NCI-H774 (cell line): Measurements from ENCODE around the gene ROMO1.
A peak's percentile ranks its signal among the peaks of the same experiment; 100 is the strongest.
"Not testable (repeated sequence)": the region's sequence is repeated elsewhere in the genome, so short reads cannot be mapped to it uniquely, and the experiment has no call there.

ENCODE experiments used
- DNase-seq: peaks from one replicate; lab custom pipeline; 2025; lab: John Stamatoyannopoulos, UW

ROMO1 gene

DNA sequence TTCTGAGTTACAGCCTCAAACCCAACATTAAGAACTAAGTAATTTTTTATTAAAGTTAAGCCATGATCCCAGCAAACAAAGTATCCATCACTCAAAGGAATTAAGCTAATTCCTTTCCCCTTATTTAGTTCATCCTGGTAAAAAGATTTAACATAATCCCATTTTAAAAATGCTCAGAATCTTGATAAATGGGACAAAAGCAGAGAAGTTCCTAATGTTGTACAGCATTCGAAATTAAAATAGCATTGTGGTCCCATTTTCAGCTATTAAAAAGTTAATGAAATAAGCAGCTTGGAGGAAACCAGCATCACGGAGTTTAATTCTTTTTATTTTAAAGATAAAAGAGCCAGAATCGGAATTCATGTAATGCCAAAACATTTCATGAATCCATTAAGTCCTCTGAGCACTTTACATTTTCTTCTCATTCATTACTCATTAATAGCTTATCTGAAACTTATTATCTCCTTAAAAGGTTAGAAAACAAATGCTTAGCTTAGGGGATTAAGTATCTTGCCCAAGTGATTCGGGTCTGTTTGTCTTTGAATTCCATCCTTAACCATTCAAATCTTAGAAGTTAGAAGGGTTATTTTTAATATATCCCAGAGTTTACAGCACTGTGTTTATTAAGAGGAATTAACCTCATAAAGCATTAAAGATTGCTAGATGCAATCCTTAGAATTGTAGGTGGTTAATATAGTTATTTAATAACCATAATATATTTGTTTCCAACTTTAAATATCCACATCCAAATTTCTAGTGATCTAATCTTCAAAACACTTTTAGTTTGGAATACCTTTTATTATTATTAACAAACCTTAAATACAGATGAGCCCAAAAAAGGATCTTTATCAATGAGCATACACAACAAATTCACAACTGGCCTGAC is 31.6 kb downstream of the ROMO1 start:
- no peak for DNase-seq

DNA sequence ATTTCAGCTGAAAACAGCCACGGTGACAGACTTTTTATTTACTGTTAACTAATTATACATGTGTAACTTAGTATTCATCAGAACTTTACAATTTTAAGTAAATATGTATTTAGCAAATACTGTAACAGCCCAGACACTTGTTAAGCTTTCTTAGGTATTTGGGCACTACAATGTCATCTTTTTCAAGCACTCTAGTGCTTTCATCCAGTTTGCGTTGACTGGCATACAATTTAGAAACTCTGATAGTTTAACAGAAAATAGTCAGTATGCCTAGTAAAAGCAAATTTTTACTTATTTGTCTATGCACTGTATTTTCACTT is 32.2 kb downstream of the ROMO1 start:
- no peak for DNase-seq

DNA sequence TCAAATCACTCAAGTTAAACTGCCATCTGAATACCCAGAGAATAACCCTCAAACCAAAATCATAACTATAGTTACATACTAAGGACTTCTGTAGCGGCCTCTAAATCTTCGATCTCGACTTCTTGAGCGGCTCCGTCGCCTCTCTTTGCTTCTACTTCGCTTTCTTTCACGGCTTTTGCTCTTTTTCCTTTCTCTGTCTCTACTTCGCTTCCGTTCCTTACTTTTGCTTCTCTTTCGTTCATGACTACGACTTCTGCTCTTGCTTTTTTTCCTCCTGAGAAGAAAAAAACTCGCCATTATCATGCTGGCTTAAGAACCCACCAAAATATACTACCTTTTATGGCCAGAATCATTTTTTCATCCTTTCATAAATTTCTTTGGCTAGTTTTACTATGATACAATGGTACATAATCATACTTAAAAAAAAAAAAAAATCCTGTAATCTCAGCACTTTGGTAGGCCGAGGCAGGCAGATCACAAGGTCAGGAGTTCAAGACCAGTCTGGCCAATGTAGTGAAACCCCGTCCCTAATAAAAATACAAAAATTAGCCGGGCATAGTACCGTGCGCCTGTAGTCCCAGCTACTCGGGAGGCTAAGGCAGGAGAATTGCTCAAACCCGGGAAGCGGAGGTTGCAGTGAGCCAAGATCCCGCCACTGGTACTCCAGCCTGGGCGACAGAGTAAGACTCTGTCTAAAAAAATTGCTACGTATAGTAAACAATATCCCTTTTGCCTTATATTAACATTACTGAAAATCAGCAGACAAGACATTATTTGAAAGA is 32.8 kb downstream of the ROMO1 start:
- no peak for DNase-seq

DNA sequence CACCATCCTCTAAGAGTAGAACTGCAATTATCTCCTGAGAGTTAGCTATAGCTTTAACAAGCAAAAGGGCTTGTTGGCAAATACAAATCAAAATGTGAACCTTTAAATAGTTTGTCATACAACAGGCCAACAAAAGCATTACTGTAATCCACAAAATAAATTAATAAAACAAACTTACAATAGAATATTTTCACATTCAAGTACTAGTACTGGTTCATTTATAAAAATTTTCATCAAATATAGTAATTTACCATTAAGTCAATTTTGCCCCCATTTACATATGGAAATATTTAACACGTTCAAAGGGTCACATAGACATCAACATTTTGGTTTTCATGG is 33.4 kb downstream of the ROMO1 start:
- DNase-seq = no peak

DNA sequence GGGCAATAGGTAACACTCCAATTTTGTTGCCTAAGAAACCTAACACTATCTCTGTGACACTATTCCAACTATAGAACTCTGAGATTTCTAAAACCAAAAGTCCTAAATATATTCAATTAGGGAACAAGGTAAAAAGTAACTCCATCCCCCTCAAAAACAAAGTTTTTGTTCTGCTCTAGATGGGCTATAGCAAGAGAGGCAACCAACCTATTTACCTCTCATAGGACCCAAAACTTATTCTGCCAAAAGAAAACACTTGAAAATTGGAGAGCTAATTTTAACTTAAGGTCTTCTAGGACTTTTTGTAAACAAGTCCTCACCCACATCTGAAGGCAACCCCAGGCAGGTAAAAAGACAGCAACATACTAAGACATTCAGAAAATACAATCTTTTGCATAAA is 35.2 kb downstream of the ROMO1 start:
- DNase-seq = no peak

DNA sequence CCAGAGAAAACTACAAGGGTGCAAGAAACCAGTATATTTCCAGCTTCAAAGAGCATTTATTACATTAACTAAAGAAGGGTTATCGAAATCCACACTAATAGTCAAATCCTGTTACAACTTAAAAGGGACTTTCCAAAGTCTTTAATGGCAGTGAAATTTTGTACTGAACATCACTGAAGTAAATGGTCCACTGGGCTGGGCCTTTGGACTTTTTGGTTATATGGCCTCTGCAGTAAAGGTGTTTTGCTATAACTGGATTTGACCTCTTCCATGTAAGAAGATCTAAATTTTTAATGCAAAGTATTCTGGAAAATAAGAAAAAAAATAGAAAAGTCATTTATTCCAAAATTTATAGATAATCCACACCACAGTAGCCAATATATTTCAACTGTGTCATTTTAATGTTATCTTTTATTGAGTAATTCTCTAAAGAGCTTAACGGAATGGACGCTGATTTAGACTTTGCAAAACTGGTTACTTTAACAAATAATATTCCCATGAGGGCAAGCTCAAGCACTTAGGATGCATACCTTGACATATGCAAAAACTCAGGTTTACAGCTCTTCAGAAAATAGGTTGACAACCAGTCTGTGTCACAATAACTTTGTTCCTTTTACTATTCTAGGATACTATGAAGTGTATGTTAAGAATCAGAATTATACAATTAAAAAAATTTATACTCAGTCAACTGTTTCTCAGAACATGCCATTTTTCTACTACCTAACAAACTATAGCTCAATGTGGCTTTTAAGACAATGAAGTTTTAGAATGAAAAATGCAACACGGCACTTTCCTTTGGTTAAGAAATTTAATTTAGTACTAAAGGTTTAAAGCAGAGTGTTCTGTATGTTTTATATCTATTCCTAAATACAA is 35.8 kb downstream of the ROMO1 start:
- no peak for DNase-seq

DNA sequence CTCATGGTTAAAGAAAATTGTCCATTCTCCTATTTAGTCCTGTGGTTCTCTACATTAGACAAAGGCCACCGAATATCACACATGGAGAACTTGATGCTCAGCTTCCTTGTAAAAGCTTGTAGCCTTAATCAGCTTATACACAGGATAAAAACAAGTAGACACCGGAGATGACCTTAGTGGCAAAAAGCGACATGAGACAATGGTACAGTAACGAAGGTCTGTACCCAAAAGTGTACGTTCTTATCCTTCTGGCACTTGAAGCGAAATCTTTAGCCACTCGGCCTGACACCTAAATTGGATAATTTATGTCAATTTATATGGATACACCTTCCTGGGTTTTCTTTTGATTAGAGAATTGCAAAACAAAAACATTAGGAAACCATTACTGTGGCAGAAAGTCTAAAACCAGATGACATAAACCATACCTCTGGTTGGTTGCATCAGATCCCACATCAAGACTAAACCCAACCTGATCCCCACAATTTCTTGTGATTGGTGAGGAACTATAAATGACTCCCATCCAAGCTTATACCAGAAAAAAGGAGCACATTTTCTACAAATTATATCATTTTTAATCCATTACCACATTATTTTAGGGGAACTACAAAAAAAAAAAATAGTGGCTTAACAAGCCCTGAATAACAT is 36.7 kb downstream of the ROMO1 start:
- no peak for DNase-seq

DNA sequence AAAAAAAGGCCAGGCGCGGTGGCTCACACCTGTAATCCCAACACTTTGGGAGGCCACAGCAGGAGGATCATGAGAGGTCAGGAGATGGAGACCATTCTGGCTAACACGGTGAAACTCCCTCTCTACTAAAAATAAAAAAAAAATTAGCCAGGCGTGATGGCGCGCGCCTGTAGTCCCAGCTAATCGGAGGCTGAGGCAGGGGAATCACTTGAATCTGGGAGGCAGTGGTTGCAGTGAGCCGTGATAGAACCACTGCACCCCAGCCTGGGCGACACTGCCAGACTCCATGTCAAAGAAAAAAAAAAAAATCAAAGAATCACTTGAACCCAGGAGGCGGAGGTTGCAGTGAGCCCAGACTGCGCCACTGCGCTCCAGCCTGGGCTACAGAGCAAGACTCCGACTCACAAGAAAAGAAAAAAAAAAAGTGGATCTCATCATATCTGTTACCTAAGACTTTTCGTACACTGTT is 38.7 kb downstream of the ROMO1 start:
- no peak for DNase-seq

DNA sequence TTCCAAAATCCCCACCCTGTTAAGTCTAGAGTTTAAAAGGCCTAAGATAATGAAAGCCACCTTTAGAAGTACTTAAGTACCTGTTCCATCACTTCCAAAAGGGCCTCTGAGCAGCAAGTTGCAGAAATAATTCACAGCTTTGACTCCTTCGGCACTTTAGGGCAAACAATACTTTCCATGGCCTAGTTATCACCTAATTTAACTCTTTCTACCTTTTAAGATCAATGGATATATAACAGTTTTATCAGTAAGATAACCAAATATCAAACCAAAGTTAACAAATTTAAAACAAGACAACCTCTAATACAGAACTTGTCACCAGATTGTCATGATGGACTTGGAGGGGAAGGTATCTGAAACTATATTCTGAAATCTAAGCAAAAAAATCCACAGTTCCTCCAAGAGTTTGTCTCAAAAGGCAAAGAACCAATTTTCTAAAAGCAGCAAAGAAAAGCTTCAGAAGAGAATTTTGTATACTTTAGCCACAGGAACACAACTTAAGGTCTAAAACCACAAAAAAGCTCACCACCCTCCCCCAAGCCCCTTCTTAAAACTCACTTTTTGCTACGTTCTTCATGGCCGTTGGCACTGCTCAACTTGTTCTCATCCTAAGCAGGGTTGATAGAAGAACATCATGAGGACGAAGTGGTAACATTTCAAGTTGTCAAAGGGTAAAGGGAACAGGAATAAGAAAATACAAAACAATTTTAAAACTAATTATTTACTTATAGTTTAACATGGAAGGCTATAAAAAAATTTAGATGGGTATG is 39.4 kb downstream of the ROMO1 start:
- DNase-seq = no peak

DNA sequence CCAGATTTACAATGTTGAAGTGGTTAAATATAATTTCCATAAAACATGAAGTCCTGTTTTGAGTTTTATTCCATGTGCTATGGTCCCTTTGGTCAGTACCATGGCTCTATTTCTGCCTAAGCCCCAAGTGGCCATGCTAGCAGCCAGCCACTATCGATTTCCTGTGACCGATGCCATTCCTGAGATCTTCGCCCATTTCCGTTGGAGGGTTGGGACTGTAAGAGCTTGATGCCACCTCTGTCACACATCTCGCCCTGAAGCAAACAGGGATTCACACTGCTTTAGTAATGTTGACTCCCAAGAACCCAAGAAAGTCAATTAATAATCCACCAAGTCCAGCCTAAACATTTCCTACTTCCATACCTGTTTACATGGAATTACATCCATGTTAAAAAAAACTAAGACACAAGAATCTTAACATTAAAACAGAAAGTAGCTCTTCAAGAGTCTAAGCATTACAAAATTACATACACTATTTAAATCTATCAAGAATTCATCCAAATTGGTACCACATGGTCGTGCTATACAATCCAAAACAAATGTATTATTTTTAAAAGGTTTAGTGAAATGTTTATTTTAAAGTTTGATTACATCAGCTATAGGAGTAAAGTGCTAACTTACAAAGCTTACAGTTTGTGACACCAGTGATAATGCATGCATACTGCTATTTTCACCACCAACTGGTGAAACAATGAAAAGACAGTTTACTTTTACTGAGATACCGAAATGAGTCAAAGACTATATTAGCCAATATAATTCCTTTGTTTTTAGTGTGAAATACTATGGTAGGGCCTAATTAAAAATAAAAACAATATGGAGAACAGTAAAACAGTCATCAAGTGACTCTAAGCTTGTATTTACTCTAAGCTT is 40.3 kb downstream of the ROMO1 start:
- no peak for DNase-seq

DNA sequence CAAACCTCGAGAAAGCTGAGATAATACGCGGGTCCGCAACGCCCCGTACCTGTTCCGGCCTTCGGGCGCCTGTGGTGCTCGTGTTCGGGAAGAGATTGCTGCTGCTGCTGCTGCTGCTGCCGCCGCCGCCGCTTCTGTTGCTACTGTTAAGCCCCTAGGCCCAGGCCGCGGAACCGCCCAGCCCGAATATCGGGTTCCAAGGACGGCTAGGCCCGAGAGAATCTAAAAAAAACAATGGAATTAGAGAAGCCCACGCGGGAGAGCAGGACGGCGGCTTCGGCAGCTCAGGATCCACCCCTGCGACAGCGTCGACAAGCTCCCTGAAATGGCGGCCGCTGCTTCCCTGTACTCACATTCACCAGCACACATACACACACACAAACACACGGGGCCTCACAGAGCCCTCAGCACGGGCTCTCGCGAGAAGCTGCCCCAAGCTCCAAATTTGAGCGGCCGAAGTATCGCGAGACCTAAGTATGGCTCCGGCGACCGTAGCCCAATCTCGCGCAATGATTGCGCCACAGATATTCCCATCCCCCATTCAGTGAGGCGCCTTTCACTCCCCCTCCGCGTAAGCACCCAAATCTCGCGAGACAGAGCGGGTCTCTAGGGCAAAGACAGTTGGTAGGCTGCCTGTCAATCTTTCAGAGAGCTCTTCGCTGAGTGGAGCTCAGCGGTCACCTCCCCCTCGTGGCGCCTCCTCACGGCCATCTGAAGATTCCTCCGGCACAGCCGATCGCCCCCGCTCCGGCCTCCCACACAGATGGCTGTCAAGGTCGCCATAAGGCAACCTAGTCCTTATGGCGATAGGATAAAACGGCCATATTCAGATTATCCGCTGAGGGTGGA is 42.9 kb downstream of the ROMO1 start, which contains the start of gene RBM39:
Gene RBM39, minus strand, starts transcription at position 369 of the 849 bp plus-strand sequence. CDS start 1,386 bp downstream, outside the sequence.
- DNase-seq = peak; percentile 99

DNA sequence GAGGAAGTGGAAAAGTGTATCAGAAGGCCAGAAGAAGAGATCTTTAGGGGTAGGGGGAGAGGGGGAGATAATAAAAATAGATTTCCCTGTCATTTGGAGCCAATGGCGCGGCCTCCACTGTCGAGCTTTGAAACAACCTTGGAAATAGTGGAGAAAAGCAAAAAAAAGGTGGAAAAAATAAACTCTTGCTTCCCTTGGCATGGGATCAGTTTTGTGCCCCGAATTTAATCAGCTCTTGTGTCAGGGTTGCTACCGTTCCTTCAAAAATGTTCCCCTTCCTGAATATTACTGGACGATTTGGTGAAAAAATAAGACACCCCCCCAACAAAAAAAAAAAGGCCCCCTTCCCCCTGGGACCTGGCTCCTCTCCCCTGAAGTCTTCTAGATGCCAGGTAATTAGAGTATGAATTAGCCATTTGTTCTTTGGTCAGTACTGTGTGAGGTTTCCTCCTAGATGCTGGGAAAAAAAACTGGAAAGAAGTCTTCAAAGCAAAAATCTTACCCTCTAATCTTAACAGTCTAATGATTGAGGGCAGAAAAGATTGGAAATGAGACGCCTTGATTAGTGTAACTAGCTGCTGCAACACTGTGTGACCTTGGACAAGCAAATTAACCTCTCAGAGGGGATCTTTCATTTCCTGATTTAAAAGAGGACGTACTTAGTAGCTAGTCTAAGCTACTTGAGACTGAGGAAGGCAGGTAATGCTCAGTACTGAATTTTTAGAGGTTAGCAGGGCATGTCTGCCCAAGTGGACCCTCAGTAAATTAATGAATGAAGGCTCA is 43.7 kb downstream of the ROMO1 start:
- peak; percentile 7 for DNase-seq

DNA sequence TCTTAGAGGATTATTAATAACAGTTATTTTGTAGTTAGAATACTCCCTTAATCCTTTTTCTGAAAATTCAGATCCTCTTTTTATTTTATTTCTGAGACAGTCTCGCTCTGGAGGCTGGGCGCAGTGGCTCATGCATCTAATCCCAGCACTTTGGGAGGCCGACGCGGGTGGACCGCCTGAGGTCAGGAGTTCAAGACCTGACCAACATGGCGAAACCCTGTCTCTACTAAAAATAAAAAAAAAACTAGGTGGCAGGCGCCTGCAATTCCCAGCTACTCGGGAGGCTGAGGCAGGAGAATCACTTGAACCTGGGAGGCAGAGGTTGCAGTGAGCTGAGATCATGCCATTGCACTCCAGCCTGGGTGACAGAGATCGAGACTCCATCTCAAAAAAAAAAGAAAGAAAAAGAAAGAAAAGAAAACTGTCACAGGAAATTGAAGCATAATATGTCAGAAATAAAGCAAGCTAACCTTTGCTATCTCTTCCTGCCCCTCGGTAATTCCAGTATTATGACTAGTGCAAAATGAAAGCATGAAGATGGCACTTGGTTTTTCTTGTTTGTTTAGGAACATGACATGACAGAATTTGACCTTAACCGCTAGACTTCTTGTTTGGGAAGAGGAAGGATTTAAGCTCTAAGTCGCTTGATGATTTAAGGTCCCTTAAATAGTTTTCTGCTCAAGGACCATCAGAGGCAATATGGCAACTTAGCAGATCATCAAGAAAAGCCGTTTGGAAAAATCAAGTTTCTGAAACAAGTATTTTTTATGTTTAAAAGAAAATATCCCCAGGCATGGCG is 44.7 kb downstream of the ROMO1 start:
- no peak for DNase-seq

DNA sequence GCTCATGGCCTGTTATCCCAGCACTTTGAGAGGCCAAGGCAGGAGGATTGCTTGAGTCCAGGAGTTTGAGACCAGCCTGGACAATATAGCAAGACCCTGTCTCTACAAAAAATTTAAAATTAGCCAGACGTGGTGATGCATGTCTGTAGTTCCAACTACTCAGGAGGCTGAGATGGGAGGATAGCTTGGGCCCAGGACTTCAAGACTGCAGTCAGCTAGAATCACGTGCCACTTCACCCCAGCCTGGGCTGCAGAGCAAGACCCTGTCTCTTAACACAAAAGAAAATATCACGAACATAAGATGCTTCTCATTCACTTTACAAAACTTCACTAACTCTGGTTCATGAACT is 45.3 kb downstream of the ROMO1 start:
- DNase-seq = not testable (repeated sequence)
